K562 treated with DMSO at 1 percent for 4 hours (cell line): Measurements from ENCODE around the gene SMARCA2. TPM values are rescaled to one million over a fixed set of nuclear protein-coding genes. Genes with fewer than 3 reads are reported as not detected.

Experiments used
- total RNA-seq: library from RNA; unstranded; fragments of 300-600 nt; gene quantifications from 2 replicates; pipeline ENCODE4 v1.2.3, GENCODE V29; 2022; ENCODE audit not compliant: insufficient read depth

SMARCA2 gene
- total RNA-seq = 23.2 and 27.3 TPM in 2 replicates

GRCh38 chr9:2014696-2015580 is at the start of gene SMARCA2:
Gene SMARCA2, plus strand, starts transcription at chr9:2015347. Its CDS starts 13,676 bp downstream, at chr9:2029023.

